ENCODE results near the gene SCN9A.

GRCh38 chr2:166405569-166405926 lies 29.8 kb upstream of the SCN9A start:
- no peak for TF ChIP-seq CTCF (IDR thresholded peaks at IDR 0.05)
- no peak for TF ChIP-seq POLR2A (IDR thresholded peaks at IDR 0.05)
